22Rv1 (cell line): ENCODE measurements around the gene HS6ST3.

ENCODE experiments used
- H3K27ac ChIP-seq: fragments of 450-650 bp; 2 replicates; pipeline ENCODE4 v1.5.1; 2017
- CTCF ChIP-seq: fragments of 450-650 bp; IDR thresholded peaks from 2 replicates; pipeline ENCODE4 v1.5.1; 2017; ENCODE audit warnings: mild to moderate bottlenecking
- ZFX ChIP-seq: fragments of 450-650 bp; IDR thresholded peaks from 2 replicates; pipeline ENCODE4 v1.6.1; 2017; ENCODE audit warnings: antibody characterized with exemption, borderline replicate concordance

HS6ST3 gene

GRCh38 chr13:96646515-96647211 lies 556.8 kb downstream of the HS6ST3 start:
- TF ChIP-seq ZFX (no peak), CTCF (no peak)
- no peak overlapping the region for H3K27ac ChIP-seq

GRCh38 chr13:96650301-96650886 lies 560.5 kb downstream of the HS6ST3 start:
- no peak overlapping the region for H3K27ac ChIP-seq
- TF ChIP-seq ZFX = no peak

GRCh38 chr13:96651598-96651997 lies 561.7 kb downstream of the HS6ST3 start:
- no peak overlapping the region for H3K27ac ChIP-seq
- TF ChIP-seq CTCF (no peak), ZFX (no peak)

GRCh38 chr13:96652506-96652905 lies 562.6 kb downstream of the HS6ST3 start:
- TF ChIP-seq CTCF = no peak
- no peak for TF ChIP-seq ZFX
- H3K27ac ChIP-seq = no peak overlapping the region

GRCh38 chr13:96661612-96662011 lies 571.7 kb downstream of the HS6ST3 start:
- TF ChIP-seq ZFX = no peak
- no peak for TF ChIP-seq CTCF
- no peak overlapping the region for H3K27ac ChIP-seq

GRCh38 chr13:96662036-96662435 lies 572.1 kb downstream of the HS6ST3 start:
- no peak overlapping the region for H3K27ac ChIP-seq
- TF ChIP-seq CTCF = no peak
- no peak for TF ChIP-seq ZFX

- TF ChIP-seq CTCF = no peak
- no peak for TF ChIP-seq ZFX
- no peak overlapping the region for H3K27ac ChIP-seq
Observed at GRCh38 chr13:96667294-96668018, 577.5 kb downstream of the HS6ST3 start.
